Measurements from ENCODE around the gene C11orf24.

C11orf24 gene

DNA sequence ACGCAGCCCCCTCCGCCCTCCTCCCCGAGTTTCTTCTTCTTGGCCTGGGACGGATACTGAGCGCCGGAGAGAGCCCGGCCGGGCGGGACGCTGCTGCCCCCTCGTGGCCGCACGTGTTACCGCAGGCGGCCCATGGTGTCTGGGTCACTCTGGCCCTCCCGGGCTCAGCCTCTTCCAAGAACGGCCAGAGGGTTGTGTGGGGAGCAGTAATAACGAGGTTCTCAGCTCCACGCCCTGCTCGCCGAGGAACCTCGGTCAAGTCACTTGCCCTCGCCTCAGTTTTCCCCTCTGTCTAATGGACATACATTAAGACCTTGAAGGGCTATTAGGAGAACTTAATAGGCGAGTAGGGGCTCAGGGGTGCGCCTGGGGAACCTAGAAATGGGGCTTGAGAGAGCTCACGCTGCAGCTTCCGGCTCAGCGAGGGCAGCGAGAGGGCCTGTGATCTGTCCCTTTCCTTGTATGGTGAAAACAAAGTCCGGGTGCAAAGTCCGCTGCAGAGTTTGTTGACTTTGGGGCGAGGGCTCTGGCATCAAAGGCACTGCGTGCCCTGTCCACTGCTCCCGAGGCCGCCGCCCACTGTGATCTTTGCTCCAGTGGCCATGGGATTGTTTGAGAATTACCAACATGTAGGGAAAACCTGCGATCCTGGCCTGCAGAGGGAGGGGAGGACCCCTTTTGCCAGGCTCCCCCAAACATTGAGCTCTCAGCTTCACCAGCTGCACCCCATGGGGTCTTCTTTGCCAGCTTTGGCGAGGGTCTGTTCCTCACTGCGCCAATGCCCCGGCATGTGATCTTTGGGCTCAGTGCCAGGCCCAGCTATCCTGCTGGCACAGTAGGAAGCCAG is 26.3 kb upstream of the C11orf24 start:
- peak overlapping the region; percentile 27 for H3K27ac ChIP-seq
- TF ChIP-seq ZFX (IDR thresholded peaks at IDR 0.05; ENCODE audit: borderline replicate concordance), result no peak
- TF ChIP-seq, protein P1, sequence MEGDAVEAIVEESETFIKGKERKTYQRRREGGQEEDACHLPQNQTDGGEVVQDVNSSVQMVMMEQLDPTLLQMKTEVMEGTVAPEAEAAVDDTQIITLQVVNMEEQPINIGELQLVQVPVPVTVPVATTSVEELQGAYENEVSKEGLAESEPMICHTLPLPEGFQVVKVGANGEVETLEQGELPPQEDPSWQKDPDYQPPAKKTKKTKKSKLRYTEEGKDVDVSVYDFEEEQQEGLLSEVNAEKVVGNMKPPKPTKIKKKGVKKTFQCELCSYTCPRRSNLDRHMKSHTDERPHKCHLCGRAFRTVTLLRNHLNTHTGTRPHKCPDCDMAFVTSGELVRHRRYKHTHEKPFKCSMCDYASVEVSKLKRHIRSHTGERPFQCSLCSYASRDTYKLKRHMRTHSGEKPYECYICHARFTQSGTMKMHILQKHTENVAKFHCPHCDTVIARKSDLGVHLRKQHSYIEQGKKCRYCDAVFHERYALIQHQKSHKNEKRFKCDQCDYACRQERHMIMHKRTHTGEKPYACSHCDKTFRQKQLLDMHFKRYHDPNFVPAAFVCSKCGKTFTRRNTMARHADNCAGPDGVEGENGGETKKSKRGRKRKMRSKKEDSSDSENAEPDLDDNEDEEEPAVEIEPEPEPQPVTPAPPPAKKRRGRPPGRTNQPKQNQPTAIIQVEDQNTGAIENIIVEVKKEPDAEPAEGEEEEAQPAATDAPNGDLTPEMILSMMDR (IDR thresholded peaks at IDR 0.05), result peak; percentile 98

DNA sequence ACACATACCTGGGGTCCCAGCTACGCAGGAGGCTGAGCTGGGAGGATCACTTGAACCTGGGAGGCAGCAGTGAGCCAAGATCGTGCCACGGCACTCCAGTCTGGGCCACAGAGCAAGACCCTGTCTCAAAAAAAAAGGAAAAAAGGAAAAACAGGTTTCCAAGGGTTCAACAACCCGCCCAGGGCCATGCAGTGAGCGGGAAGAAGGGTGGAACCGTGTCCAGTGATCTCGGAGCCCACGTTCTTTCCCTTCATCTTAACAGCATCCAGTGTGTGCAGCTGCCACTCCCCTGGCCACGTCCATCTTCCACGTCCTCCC is 25.7 kb upstream of the C11orf24 start:
- no peak overlapping the region for H3K27ac ChIP-seq
- no peak for TF ChIP-seq ZFX (IDR thresholded peaks at IDR 0.05; ENCODE audit: borderline replicate concordance)
- TF ChIP-seq, protein P1 (IDR thresholded peaks at IDR 0.05), result no peak

DNA sequence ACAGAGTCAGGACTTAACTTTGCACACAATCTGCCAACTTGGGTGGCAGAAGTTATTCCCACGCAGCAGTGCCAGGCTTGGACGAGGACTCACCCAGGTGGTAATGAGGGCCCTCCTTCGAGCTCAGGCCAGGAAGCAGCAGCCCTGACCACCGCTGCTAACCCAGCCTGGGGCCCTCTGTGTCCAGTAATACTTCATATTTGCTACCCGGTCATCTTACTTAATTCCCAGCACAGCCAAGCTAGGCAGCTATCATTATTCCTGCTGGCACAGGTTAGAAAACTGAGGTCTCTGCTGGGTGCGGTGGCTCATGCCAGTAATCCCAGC is 25.2 kb upstream of the C11orf24 start:
- TF ChIP-seq, protein P1 (IDR thresholded peaks at IDR 0.05), result no peak
- TF ChIP-seq ZFX (IDR thresholded peaks at IDR 0.05; ENCODE audit: borderline replicate concordance), result no peak
- no peak overlapping the region for H3K27ac ChIP-seq

DNA sequence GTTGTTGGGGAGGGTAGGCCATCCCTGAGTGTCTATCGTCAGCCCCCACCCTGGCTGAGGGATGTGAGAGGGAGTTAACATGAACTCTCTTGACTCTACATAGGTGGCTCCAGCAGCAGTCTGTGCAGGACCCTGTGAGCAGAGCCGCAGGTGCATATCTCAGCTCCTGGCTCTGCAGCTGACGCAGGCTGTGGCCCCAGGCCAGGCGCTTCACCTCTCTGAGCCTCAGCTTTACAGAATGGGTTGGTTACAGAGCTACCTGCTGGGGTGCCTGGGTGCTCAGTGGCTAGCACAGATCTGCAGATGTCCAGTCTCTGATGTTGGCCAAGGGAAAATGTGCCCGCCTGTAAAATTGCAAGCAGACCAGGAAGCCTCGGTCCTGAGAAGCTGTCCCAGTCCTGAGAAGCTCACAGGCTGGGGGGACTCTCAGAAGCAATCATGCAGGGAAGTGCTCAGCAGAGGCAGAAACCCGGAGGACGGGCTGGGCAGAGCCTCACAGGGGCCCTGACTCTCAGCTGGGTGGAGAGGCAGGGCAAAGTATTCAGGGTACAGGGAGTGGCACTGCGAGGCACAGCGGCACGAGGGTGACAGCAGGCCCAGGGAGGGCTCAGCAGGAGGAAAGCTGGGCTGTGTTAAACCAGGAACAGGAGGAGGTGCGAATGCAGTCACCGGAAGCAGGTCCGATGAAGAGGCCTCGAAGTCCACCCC is 24.7 kb upstream of the C11orf24 start:
- TF ChIP-seq, protein P1 (IDR thresholded peaks at IDR 0.05), result no peak
- TF ChIP-seq ZFX (IDR thresholded peaks at IDR 0.05; ENCODE audit: borderline replicate concordance), result no peak

DNA sequence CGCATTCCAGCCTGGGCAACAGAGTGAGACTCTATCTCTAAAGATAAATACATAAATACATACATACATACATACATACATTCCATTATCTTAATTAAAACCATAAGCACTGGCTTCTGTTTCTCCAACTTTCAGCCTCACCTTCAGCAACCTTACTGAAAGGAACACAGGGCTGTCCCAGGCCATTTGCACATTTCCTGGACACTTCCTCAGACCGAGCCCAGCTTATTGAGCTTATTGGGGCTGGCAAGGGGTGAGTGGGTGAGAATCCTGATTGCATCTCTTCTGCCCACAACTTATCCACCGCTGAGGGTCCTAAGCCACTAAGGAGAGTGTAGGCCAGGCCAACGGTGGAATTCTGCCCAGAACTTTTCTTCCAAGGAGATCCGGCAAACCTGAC is 24.2 kb upstream of the C11orf24 start:
- TF ChIP-seq, protein P1 (IDR thresholded peaks at IDR 0.05), result no peak
- TF ChIP-seq ZFX (IDR thresholded peaks at IDR 0.05; ENCODE audit: borderline replicate concordance), result no peak
- no peak overlapping the region for H3K27ac ChIP-seq

More for the DNA sequence above, 24.7 kb upstream of the C11orf24 start:
- H3K27ac ChIP-seq, result no peak overlapping the region

DNA sequence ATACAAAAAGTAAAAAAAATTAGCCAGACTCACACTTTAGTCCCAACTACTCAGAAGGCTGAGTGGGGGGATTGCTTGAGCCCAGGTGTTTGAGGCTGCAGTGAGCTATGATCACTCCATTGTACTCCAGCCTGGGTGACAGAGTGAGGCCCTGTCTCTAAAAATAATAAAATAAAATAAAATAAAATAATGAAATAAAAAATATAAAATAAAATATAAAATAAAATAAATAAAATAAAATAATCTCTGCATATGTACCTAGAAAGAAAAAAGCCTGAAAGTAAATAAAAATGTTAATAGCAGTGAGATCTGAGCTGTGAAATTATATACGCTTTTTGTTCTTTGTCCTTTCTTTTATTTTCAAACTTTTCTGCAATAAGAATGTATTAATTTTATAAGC is 23.5 kb upstream of the C11orf24 start:
- H3K27ac ChIP-seq, result no peak overlapping the region

More for the DNA sequence above, 23.5 kb upstream of the C11orf24 start:
- TF ChIP-seq, protein P1 (IDR thresholded peaks at IDR 0.05), result no peak
- no peak for TF ChIP-seq ZFX (IDR thresholded peaks at IDR 0.05; ENCODE audit: borderline replicate concordance)
